BLaER1 (cell line): ENCODE data around the gene MED13L.

ENCODE experiments used
- H3K27ac ChIP-seq: shearing (Covaris generic); formaldehyde crosslinking; 2 replicates; pipeline ENCODE4 v1.8.1; 2022
- H3K27me3 ChIP-seq: shearing (Covaris generic); formaldehyde crosslinking; 2 replicates; pipeline ENCODE4 v1.8.1; 2022
- H3K36me3 ChIP-seq: shearing (Covaris generic); formaldehyde crosslinking; 2 replicates; pipeline ENCODE4 v1.8.1; 2022
- H3K4me1 ChIP-seq: shearing (Covaris generic); formaldehyde crosslinking; 2 replicates; pipeline ENCODE4 v1.8.1; 2022
- H3K4me2 ChIP-seq: shearing (Covaris generic); formaldehyde crosslinking; 2 replicates; pipeline ENCODE4 v1.8.1; 2022
- H3K4me3 ChIP-seq: shearing (Covaris generic); formaldehyde crosslinking; 2 replicates; pipeline ENCODE4 v1.8.1; 2022
- H3K9ac ChIP-seq: shearing (Covaris generic); formaldehyde crosslinking; 2 replicates; pipeline ENCODE4 v1.8.1; 2022
- H3K9me3 ChIP-seq: shearing (Covaris generic); formaldehyde crosslinking; 2 replicates; pipeline ENCODE4 v1.8.1; 2022
- H4K20me1 ChIP-seq: shearing (Covaris generic); formaldehyde crosslinking; 2 replicates; pipeline ENCODE4 v1.8.1; 2022
- Cebpa-rat ChIP-seq: shearing (Covaris generic); IDR thresholded peaks from 2 replicates; pipeline ENCODE4 v1.8.1; 2022

The MED13L gene

GRCh38 chr12:115926037-115926670 lies 351.3 kb downstream of the MED13L start:
- no peak for TF ChIP-seq Cebpa-rat
- H3K9ac ChIP-seq = no peak overlapping the region

GRCh38 chr12:115923851-115924250 lies 353.6 kb downstream of the MED13L start:
- no peaks in the 10 kb centered on the region for H3K4me1 ChIP-seq
- H3K27ac ChIP-seq = no peak overlapping the region
- no peaks in the 10 kb centered on the region for H3K36me3 ChIP-seq
- peaks cover 6% of the 10 kb centered on the region; the same call in 1 of the 2 replicates for H3K9me3 ChIP-seq
- no peak overlapping the region for H3K4me3 ChIP-seq
- H3K9ac ChIP-seq = no peak overlapping the region
- no peaks in the 10 kb centered on the region for H4K20me1 ChIP-seq
- H3K27me3 ChIP-seq = no peaks in the 10 kb centered on the region
- TF ChIP-seq Cebpa-rat = no peak
- no peak overlapping the region for H3K4me2 ChIP-seq

More at GRCh38 chr12:115926037-115926670, 351.3 kb downstream of the MED13L start:
- Histone ChIP-seq H3K4me3 (no peak overlapping the region), H3K36me3 (no peaks in the 10 kb centered on the region), H3K4me2 (no peak overlapping the region), H3K4me1 (no peaks in the 10 kb centered on the region), H3K9me3 (peaks cover 6% of the 10 kb centered on the region; the same call in 1 of the 2 replicates), H3K27ac (no peak overlapping the region), H3K27me3 (no peaks in the 10 kb centered on the region), H4K20me1 (no peaks in the 10 kb centered on the region)

GRCh38 chr12:115922952-115923564 lies 354.4 kb downstream of the MED13L start:
- Histone ChIP-seq H3K4me3 (no peak overlapping the region), H3K36me3 (no peaks in the 10 kb centered on the region), H4K20me1 (no peaks in the 10 kb centered on the region), H3K4me1 (no peaks in the 10 kb centered on the region), H3K9ac (no peak overlapping the region), H3K4me2 (no peak overlapping the region), H3K9me3 (peaks cover 6% of the 10 kb centered on the region; the same call in 1 of the 2 replicates), H3K27me3 (no peaks in the 10 kb centered on the region), H3K27ac (no peak overlapping the region)
- TF ChIP-seq Cebpa-rat = no peak

DNA sequence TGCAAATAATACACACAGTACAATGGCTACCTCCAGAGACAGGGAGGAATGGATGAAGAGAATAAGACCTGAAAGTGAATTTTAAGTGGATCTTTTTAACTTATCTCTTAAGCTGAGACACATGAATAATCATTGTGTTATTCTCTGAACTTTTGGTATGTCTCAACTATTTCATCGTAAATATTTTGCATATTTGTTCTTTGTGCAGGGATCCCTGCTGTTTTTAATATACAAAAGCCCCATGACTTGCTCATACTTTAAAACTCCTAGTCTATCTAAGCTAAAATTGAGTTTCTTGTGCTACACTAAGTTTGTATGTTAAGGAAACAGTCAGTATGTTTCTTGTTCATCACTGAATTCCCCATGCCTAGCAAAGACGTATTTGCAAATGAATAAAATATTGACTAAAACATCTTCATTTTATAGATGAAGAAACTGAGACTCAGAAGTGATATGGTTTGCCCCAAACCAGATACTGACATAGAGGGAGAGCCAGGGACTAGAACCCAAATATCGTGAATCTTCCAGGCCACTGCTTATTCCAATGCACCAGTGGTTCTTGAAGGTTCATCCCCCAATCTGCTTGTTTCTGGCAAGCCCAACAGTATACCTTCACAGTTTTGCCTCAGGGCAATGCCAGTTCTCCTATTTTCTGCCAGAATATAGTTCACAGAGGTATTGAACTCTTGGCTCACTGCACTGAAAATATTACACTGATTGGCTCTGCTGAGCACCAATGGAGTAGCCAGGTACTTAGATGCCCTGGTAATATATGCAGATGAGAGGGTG lies 356.9 kb downstream of the MED13L start:
- H3K4me2 ChIP-seq = no peak overlapping the region
- no peaks in the 10 kb centered on the region for H4K20me1 ChIP-seq
- no peak overlapping the region for H3K9ac ChIP-seq
- no peaks in the 10 kb centered on the region for H3K27me3 ChIP-seq
- H3K4me1 ChIP-seq = no peaks in the 10 kb centered on the region
- no peak for TF ChIP-seq Cebpa-rat
- no peak overlapping the region for H3K27ac ChIP-seq
- no peak overlapping the region for H3K4me3 ChIP-seq
- H3K36me3 ChIP-seq = no peaks in the 10 kb centered on the region
- peaks cover 6% of the 10 kb centered on the region; the same call in 1 of the 2 replicates for H3K9me3 ChIP-seq

- Histone ChIP-seq H3K27me3 (no peaks in the 10 kb centered on the region), H4K20me1 (no peaks in the 10 kb centered on the region), H3K4me2 (no peak overlapping the region), H3K9me3 (peaks cover 6% of the 10 kb centered on the region; the same call in 1 of the 2 replicates), H3K4me1 (no peaks in the 10 kb centered on the region), H3K27ac (no peak overlapping the region), H3K36me3 (no peaks in the 10 kb centered on the region), H3K9ac (no peak overlapping the region), H3K4me3 (no peak overlapping the region)
- TF ChIP-seq Cebpa-rat = no peak
Observed at GRCh38 chr12:115918763-115919162, 358.7 kb downstream of the MED13L start.

DNA sequence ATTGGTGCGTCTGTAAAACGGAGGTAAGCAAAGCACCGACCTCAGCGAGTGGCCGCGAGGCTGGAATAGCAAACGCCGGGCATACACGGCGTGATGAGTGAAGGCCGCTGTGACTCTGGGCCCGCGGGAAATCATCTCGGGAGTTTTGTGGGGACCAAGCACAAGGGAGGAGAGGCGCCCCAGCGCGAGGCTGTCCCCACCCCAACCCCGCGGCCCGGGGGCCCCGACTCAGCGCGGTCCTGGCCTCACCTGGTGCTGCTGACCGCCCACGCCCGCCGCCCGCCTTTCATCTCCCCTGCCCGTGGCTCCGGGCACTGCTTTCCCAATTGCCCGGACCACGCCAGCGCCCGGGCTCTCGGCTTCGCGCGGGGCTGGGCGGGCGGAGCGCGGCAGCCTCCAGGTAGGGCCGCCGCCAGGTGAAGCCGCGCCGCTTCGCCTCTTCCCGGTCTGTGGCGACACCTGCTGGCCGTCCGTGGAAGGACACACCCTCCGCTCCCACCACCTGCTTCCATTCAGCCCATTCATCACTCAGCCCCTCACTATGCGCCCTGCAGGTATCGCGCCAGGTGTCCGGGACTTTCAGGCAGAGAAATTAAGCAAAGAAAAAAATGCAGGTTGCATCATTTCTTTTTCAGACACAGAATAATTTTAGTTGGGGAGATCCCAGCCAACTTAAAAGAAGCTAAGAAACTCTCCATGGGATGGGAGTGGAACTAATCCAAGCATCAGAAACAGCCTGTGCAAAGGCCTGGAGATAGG lies 360.4 kb downstream of the MED13L start:
- Histone ChIP-seq H3K9ac (no peak overlapping the region), H3K27ac (no peak overlapping the region), H3K4me2 (peak overlapping the region; percentile 72), H3K9me3 (no peaks in the 10 kb centered on the region), H4K20me1 (no peaks in the 10 kb centered on the region), H3K36me3 (no peaks in the 10 kb centered on the region), H3K4me3 (no peak overlapping the region), H3K4me1 (no peaks in the 10 kb centered on the region), H3K27me3 (no peaks in the 10 kb centered on the region)
- TF ChIP-seq Cebpa-rat = no peak

DNA sequence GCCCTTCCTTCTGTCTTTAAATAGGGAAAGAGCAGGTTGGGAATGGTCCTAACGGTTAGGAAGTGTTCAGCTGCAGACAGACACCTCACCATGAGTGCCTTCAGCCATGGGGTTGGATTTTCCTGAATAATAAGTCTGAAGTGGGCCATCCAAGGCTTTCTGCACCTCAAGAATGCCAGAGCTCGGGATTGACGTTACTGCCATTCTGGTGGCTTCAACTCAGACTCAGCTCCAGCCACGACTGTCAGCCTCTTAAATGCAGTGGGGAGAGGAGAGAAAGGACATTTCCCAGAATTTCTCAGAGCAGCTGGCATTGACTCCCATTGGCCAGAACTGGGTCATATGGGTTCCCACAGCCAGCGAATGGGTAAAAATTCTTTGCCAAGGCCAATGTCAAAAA lies 363.4 kb downstream of the MED13L start:
- Histone ChIP-seq H3K27me3 (no peaks in the 10 kb centered on the region), H3K4me1 (no peaks in the 10 kb centered on the region), H3K4me2 (no peak overlapping the region), H3K9ac (no peak overlapping the region), H3K9me3 (no peaks in the 10 kb centered on the region), H4K20me1 (no peaks in the 10 kb centered on the region), H3K27ac (no peak overlapping the region), H3K4me3 (no peak overlapping the region), H3K36me3 (no peaks in the 10 kb centered on the region)
- no peak for TF ChIP-seq Cebpa-rat

- Histone ChIP-seq H4K20me1 (no peaks in the 10 kb centered on the region), H3K36me3 (no peaks in the 10 kb centered on the region), H3K4me3 (no peak overlapping the region), H3K9me3 (no peaks in the 10 kb centered on the region), H3K4me2 (no peak overlapping the region), H3K27ac (no peak overlapping the region), H3K27me3 (no peaks in the 10 kb centered on the region), H3K9ac (no peak overlapping the region), H3K4me1 (no peaks in the 10 kb centered on the region)
- TF ChIP-seq Cebpa-rat = no peak
Observed at GRCh38 chr12:115912440-115912839, 365.1 kb downstream of the MED13L start.

DNA sequence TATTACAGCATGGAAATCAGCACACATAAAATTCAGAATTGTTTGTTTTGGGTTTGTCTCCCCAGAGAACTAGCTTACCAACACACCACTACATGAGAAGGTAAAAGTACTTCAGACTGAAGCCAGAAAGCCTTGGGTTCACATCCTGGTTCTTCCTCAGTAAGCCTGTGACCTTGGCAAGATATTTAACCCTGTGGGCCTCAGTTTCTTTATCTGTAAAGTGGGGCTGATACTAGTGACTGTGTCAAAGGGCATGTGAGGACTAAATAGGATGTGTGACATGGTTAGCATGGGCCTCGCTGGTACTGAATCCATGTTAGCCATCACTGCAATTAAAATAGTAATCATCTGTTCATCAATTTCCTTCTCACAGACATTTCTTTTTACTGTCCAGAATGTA lies 366.1 kb downstream of the MED13L start:
- Histone ChIP-seq H3K27ac (no peak overlapping the region), H3K4me1 (no peaks in the 10 kb centered on the region), H3K4me3 (no peak overlapping the region), H3K36me3 (no peaks in the 10 kb centered on the region), H3K4me2 (no peak overlapping the region), H3K9ac (no peak overlapping the region), H4K20me1 (no peaks in the 10 kb centered on the region), H3K9me3 (no peaks in the 10 kb centered on the region), H3K27me3 (no peaks in the 10 kb centered on the region)
- no peak for TF ChIP-seq Cebpa-rat
